HG03354 (cell line): Measurements from ENCODE around the gene ALKBH8.
"Not testable (repeated sequence)": the region's sequence is repeated elsewhere in the genome, so short reads cannot be mapped to it uniquely, and the experiment has no call there.

Source experiments
- ATAC-seq: cut with Tn5 transposase; IDR thresholded peaks from one replicate; pipeline ENCODE4 v1.9.1; 2021; ENCODE audit warnings: mild to moderate bottlenecking; ENCODE audit not compliant: unreplicated experiment, poor library complexity, severe bottlenecking

ALKBH8 gene

GRCh38 chr11:107581147-107581546 lies 15.6 kb upstream of the ALKBH8 start:
- no peak for ATAC-seq

GRCh38 chr11:107579169-107579568 lies 13.6 kb upstream of the ALKBH8 start:
- ATAC-seq = not testable (repeated sequence)

DNA sequence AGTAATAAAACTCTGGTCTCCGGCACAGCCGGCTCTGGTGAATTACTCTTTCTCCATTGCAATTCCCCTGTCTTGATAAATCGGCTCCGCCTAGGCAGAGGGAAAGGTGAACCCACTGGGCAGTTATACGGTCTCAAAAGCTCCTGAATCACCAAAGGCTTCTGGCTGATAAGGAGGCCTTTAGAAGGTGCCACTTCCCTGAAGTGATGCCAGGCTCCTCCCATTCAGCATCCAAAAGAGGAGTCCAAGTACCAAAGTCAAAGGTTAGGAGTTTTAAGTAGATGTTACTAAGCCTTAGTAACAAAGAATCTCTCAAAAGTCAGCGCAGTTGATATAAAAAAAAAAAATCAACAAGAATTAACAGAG lies 11.8 kb upstream of the ALKBH8 start:
- ATAC-seq = no peak

- ATAC-seq = peak; percentile 71
Measured at GRCh38 chr11:107576497-107577345, 11.2 kb upstream of the ALKBH8 start.

GRCh38 chr11:107573438-107573837 lies 7.9 kb upstream of the ALKBH8 start:
- no peak for ATAC-seq

GRCh38 chr11:107570015-107570414 lies 4.5 kb upstream of the ALKBH8 start:
- no peak for ATAC-seq

DNA sequence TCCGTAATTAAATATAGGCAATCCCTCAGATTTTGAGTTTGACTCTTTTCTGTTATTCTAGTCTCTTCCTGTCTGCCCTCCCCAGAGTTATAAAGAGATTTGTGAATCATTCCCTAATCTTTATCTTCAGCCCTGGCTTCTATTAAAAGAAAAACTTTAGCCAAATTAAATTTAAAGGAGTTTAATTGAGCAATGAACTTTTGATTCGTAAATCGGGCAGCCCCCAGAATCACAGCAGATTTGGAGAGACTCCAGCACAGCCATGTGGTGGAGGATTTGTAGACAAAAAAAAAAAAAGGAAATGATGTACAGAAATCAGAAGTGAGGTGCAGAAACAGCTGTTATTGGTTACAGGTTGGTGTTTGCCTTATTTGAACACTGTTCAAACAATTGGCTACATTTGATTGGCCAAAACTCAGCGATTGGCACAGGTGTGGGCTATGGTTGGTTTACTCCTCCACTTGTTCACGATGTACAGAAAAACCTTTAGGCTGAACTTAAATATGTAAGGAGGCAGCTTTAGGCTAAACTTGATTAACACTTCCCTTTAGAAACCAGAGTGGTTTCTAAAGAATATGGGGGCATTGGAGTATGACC lies 2.3 kb upstream of the ALKBH8 start:
- ATAC-seq = peak; percentile 12

DNA sequence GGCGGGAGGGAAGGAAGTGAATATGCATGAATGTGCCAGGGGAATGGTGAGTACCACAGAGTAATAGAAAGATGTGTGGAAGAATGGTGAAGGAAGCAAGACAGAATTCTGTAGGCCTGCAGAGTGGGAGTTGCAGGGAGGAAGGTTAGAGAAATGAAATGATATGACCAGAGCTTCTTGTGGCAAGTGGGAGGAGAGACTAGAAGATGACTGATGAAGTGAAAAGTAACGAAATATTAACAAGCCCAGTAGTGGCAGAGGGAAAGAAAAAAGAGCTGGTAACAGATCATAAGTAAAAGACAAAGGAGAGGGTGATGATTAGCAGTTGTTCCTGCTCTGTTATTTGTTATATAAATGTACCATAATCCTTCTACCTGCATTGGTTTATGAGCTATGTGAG lies 1.0 kb upstream of the ALKBH8 start:
- ATAC-seq = no peak

DNA sequence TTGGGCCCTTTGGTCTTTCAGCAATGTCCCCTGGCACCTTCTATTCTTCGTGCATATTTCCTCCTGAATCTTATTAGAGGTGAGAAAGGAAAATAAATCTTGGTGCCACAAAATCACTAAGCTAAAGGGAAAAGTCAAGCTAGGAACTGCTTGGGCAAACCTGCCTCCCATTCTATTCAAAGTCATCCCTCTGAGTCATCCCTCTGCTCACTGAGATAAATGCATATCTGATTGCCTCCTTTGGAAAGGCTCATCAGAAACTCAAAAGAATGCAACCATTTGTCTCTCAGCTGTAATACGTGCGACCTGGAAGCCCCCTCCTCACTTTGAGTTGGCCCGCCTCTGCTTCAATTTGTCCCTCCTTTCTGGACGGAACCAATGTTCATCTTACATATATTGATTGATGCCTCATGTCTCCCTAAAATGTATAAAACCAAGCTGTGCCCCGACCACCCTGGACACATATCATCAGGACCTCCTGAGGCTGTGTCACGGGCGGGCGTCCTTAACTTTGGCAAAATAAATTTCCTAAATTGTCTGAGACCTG lies 493 bp upstream of the ALKBH8 start:
- not testable (repeated sequence) for ATAC-seq

DNA sequence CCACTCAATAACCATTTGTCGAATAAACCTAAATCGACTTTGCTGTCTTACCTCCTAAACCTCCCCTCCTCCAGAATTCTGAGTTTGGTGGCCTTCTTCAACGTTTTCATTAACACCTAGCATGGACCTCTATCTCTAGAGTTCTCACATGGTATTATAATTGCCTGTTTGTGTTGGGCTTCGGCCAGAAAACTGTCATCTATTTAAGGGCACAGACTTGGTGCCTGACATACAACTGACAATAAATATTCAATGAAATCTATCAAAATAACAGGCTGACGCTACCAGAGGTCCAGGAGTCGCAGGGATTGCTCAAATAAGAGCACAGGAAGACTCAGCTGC lies 687 bp downstream of the ALKBH8 start:
- peak; percentile 7 for ATAC-seq

GRCh38 chr11:107563702-107564101 lies 1.8 kb downstream of the ALKBH8 start:
- ATAC-seq = peak; percentile 25

DNA sequence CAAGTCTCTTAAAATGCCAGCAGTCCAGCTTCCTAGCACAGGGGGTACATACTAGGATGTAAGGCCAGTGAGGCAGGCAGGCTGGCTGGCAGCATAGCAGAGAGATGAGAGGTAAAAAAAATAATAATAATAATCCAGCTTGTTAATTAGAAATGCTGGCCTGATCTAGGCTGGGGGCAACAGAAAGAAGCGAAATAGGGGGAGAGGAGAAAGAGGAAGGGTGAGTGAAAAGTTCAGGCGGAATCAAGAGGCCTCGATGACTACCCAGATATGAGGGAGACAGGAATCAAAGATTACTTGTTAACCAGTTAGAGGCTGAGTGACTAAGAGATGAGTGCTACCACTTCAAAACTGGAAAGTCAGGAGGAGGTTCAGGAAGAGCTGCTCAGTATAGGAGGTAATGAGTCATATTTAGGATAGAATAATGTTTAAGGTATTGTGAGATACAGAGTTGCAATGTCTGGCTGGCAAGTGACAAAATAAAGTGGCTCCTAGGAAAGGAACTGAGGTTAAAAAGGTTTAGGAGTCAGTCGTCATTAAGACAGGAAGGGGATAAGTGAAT lies 2.8 kb downstream of the ALKBH8 start:
- no peak for ATAC-seq

GRCh38 chr11:107561688-107562087 lies 3.8 kb downstream of the ALKBH8 start:
- no peak for ATAC-seq

DNA sequence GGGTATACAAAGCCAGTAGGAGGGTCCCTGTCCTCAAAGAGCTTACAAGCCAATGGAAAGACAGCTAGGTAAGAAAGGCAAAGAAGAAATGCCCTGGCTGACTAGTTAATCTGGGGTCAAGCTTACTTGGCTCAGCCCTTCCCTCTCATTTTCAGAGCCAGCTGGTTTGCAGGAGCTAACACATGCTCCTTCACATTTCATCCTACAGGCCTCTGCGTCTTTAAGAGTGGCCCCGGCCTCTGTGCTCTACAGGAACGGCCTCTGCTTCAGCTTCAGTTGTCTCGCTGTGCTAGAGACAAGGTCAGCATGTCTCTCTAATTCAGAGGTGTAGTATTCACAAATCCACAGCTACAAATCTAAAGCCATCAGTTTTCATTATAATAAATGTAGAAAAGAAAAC lies 15.2 kb downstream of the ALKBH8 start:
- no peak for ATAC-seq

DNA sequence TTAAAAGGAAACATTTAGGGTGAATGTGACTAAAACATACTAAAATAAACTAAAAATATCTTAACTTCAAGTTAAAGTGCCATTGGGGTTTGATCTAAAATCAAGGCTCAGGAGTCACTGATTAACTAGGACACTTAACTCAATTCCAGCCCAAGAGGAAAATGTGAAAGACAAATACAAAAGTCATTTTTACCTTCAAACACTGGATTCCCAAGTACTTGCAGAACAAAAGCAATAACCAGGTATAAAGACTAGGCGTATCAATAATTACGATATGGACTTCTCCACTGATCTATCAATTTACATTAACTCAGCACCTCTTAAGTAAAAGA lies 15.6 kb downstream of the ALKBH8 start:
- no peak for ATAC-seq

- ATAC-seq = no peak
Measured at GRCh38 chr11:107549253-107549953, 16.1 kb downstream of the ALKBH8 start.

- ATAC-seq = no peak
Measured at GRCh38 chr11:107547961-107548360, 17.6 kb downstream of the ALKBH8 start.

- ATAC-seq = no peak
Measured at GRCh38 chr11:107545101-107545514, 20.4 kb downstream of the ALKBH8 start.

DNA sequence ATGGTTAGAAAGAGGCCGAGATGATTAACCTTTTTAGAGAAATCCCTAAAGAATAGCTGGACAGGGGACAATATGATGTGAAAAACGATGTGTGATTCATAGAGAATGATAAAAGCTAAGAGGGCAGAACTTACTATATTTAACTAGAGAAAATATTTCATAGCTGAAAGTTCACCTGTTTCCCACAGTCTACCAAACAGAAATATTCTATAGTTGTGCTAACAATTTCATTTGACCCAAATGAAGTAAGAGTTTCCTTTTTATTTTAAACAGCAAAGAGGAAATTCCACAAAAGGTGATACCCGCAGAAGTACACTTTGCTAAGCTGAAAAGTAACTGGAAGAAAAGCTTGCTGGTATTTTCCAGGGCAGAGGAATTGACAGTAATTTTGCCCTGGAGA lies 26.7 kb downstream of the ALKBH8 start:
- no peak for ATAC-seq

DNA sequence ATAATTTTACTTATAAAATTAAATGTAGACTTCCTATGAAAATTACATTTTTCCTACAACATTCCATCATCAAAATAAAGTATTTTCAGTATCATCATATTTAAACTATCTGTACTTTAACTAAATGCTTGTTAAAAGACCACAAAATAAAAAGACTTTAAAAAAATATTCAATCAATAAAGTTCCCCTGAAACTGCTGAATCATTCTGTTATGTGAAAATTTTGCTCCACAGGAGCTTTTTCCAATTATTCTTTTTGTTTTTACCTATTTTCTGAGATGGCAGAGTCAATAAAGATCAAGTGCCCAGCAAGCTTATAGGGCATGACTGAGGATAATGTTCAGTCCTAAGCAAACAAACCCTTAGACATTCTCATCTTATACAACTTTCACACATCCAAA lies 27.3 kb downstream of the ALKBH8 start:
- ATAC-seq = no peak
